Erythroblast (primary cell): ENCODE results near the gene TTLL5.

Experiments
- DNase-seq, 2 experiments: peaks; one replicate each; lab custom pipeline; 2025; lab: John Stamatoyannopoulos, UW
- GATA1 ChIP-seq: IDR thresholded peaks from 2 replicates; pipeline ENCODE4 v1.6.1; 2011; ENCODE audit warnings: low read depth, mild to moderate bottlenecking, control low read depth, low read length, moderate library complexity
- POLR2A ChIP-seq: IDR thresholded peaks from 2 replicates; pipeline ENCODE4 v1.6.1; 2011; ENCODE audit warnings: mild to moderate bottlenecking, low read length

Gene TTLL5

GRCh38 chr14:75660238-75660629, 812 bp upstream of the TTLL5 start:
- DNase-seq: peak in 1 of 2 experiments; percentile 36

GRCh38 chr14:75661499-75661814, 411 bp downstream of the TTLL5 start:
- DNase-seq: peak in 1 of 2 experiments; percentile 48
- TF ChIP-seq POLR2A (no peak), GATA1 (no peak)

More at GRCh38 chr14:75660238-75660629, 812 bp upstream of the TTLL5 start:
- no peak for TF ChIP-seq GATA1
- no peak for TF ChIP-seq POLR2A

GRCh38 chr14:75662966-75663365, 1.9 kb downstream of the TTLL5 start:
- TF ChIP-seq GATA1 (no peak), POLR2A (no peak)
- peak in 1 of 2 experiments; percentile 32 for DNase-seq

GRCh38 chr14:75667099-75667765, 6.2 kb downstream of the TTLL5 start:
- TF ChIP-seq GATA1 (no peak), POLR2A (no peak)
- no peak for DNase-seq

GRCh38 chr14:75672605-75673192, 11.7 kb downstream of the TTLL5 start:
- TF ChIP-seq POLR2A (no peak), GATA1 (no peak)
- DNase-seq: no peak

- no peak for DNase-seq
- TF ChIP-seq POLR2A: no peak
These were observed 12.4 kb downstream of the TTLL5 start for GRCh38 chr14:75673345-75674035.

GRCh38 chr14:75675265-75675960, 14.4 kb downstream of the TTLL5 start:
- DNase-seq: no peak
- TF ChIP-seq GATA1: no peak
- TF ChIP-seq POLR2A: no peak

- TF ChIP-seq POLR2A (no peak), GATA1 (no peak)
- no peak for DNase-seq
These were observed 24.9 kb downstream of the TTLL5 start for GRCh38 chr14:75685910-75686309.

- DNase-seq: no peak
These were observed 28.0 kb downstream of the TTLL5 start for GRCh38 chr14:75689012-75689411.

GRCh38 chr14:75690010-75690409, 29.0 kb downstream of the TTLL5 start:
- DNase-seq: no peak
- TF ChIP-seq GATA1 (no peak), POLR2A (no peak)

More at GRCh38 chr14:75689012-75689411, 28.0 kb downstream of the TTLL5 start:
- TF ChIP-seq POLR2A: no peak
- no peak for TF ChIP-seq GATA1

GRCh38 chr14:75695025-75695424, 34.0 kb downstream of the TTLL5 start:
- peak in 1 of 2 experiments; percentile 1 for DNase-seq

- DNase-seq: no peak
- TF ChIP-seq POLR2A (no peak), GATA1 (no peak)
These were observed 36.3 kb downstream of the TTLL5 start for GRCh38 chr14:75697386-75697785.

GRCh38 chr14:75697918-75698317, 36.9 kb downstream of the TTLL5 start:
- no peak for DNase-seq
- TF ChIP-seq POLR2A (no peak), GATA1 (no peak)

- TF ChIP-seq GATA1 (no peak), POLR2A (no peak)
- DNase-seq: no peak
These were observed 38.3 kb downstream of the TTLL5 start for GRCh38 chr14:75699331-75699730.

- DNase-seq: no peak
- TF ChIP-seq GATA1 (no peak), POLR2A (no peak)
These were observed 39.2 kb downstream of the TTLL5 start for GRCh38 chr14:75700295-75700694.
